HG02571 (cell line): Measurements from ENCODE around the gene RABGEF1.
"Not testable (repeated sequence)": the region's sequence is repeated elsewhere in the genome, so short reads cannot be mapped to it uniquely, and the experiment has no call there.

Source experiments
- ATAC-seq: cut with Tn5 transposase; IDR thresholded peaks from one replicate; pipeline ENCODE4 v1.9.1; 2021; ENCODE audit warnings: mild to moderate bottlenecking, moderate library complexity; ENCODE audit not compliant: unreplicated experiment

The RABGEF1 gene

GRCh38 chr7:66734006-66734405 is 6.5 kb upstream of the RABGEF1 start:
- no peak for ATAC-seq

- no peak for ATAC-seq
Measured at GRCh38 chr7:66735154-66735553, 5.4 kb upstream of the RABGEF1 start.

GRCh38 chr7:66735850-66736249 is 4.7 kb upstream of the RABGEF1 start:
- no peak for ATAC-seq

GRCh38 chr7:66736892-66737291 is 3.6 kb upstream of the RABGEF1 start:
- ATAC-seq = no peak

- no peak for ATAC-seq
Measured at GRCh38 chr7:66737667-66738066, 2.9 kb upstream of the RABGEF1 start.

- no peak for ATAC-seq
Measured at GRCh38 chr7:66739477-66739876, 1.1 kb upstream of the RABGEF1 start.

GRCh38 chr7:66739953-66740301 is 606 bp upstream of the RABGEF1 start:
- no peak for ATAC-seq

GRCh38 chr7:66740980-66741709 is 612 bp downstream of the RABGEF1 start:
- peak; percentile 30 for ATAC-seq

GRCh38 chr7:66741710-66742049 is 1.1 kb downstream of the RABGEF1 start:
- no peak for ATAC-seq

- ATAC-seq = not testable (repeated sequence)
Measured at GRCh38 chr7:66742298-66742697, 1.8 kb downstream of the RABGEF1 start.

- ATAC-seq = no peak
Measured at GRCh38 chr7:66743920-66744319, 3.4 kb downstream of the RABGEF1 start.

- no peak for ATAC-seq
Measured at GRCh38 chr7:66747385-66747784, 6.9 kb downstream of the RABGEF1 start.

- ATAC-seq = no peak
Measured at GRCh38 chr7:66747881-66748511, 7.5 kb downstream of the RABGEF1 start.

- no peak for ATAC-seq
Measured at GRCh38 chr7:66748791-66749190, 8.3 kb downstream of the RABGEF1 start.

GRCh38 chr7:66751945-66752344 is 11.4 kb downstream of the RABGEF1 start:
- ATAC-seq = no peak

- ATAC-seq = no peak
Measured at GRCh38 chr7:66754541-66754940, 14.0 kb downstream of the RABGEF1 start.

GRCh38 chr7:66755059-66755458 is 14.5 kb downstream of the RABGEF1 start:
- not testable (repeated sequence) for ATAC-seq

GRCh38 chr7:66756227-66756626 is 15.7 kb downstream of the RABGEF1 start:
- ATAC-seq = not testable (repeated sequence)

- no peak for ATAC-seq
Measured at GRCh38 chr7:66756889-66757288, 16.4 kb downstream of the RABGEF1 start.

- no peak for ATAC-seq
Measured at GRCh38 chr7:66757939-66758338, 17.4 kb downstream of the RABGEF1 start.

- ATAC-seq = peak; percentile 64
Measured at GRCh38 chr7:66758950-66759628, 18.6 kb downstream of the RABGEF1 start.

GRCh38 chr7:66763183-66763582 is 22.6 kb downstream of the RABGEF1 start:
- not testable (repeated sequence) for ATAC-seq
